Left lobe of liver (tissue), 2 donors: ENCODE results near the gene TMIE. TPM values are rescaled to one million over a fixed set of nuclear protein-coding genes. Genes with fewer than 3 reads are reported as not detected.

ENCODE experiments used
- ATAC-seq: fragments of 200-7000 bp; cut with Tn5 transposase; one replicate; pipeline ENCODE4 v1.9.1; 2020; ENCODE audit warnings: mild to moderate bottlenecking, moderate library complexity
- DNase-seq: peaks from one replicate; pipeline ENCODE4 v3.0.0-alpha.2; 2020; ENCODE audit warnings: low spot score
- total RNA-seq: library from RNA; stranded (reverse); gene quantifications from one replicate; pipeline ENCODE4 v1.2.1, GENCODE V29; 2021
- donor health status: DM: no; HTN: no; CAD: no; lungs with moderate emphysema.
- donor health status: DM: no; HTN: yes; CAD: no.

The TMIE gene
- total RNA-seq, 1 donor from 2014 or later, result 0.33 TPM

GRCh38 chr3:46706771-46707582, 5.8 kb downstream of the TMIE start:
- DNase-seq, result no peak
- ATAC-seq, result no peak

GRCh38 chr3:46707601-46708011, 6.4 kb downstream of the TMIE start:
- DNase-seq (no peak), ATAC-seq (no peak)

GRCh38 chr3:46708401-46709156, 7.4 kb downstream of the TMIE start:
- ATAC-seq (no peak), DNase-seq (no peak)

- ATAC-seq (no peak), DNase-seq (peak; percentile 34)
These were observed 8.0 kb downstream of the TMIE start for GRCh38 chr3:46709157-46709654.

GRCh38 chr3:46709721-46710120, 8.5 kb downstream of the TMIE start:
- DNase-seq, result peak; percentile 37
- no peak for ATAC-seq

GRCh38 chr3:46710229-46710628, 9.0 kb downstream of the TMIE start:
- no peak for DNase-seq
- ATAC-seq, result no peak

GRCh38 chr3:46710671-46711295, 9.6 kb downstream of the TMIE start:
- no peak for ATAC-seq
- DNase-seq, result no peak

- DNase-seq, result peak; percentile 35
- ATAC-seq, result no peak
These were observed 10.1 kb downstream of the TMIE start for GRCh38 chr3:46711305-46711704.

GRCh38 chr3:46711760-46712159, 10.6 kb downstream of the TMIE start:
- no peak for ATAC-seq

GRCh38 chr3:46712191-46713049, 11.2 kb downstream of the TMIE start:
- ATAC-seq (no peak), DNase-seq (peak; percentile 37)

More at GRCh38 chr3:46711760-46712159, 10.6 kb downstream of the TMIE start:
- peak; percentile 36 for DNase-seq

GRCh38 chr3:46713050-46713897, 12.1 kb downstream of the TMIE start:
- DNase-seq (peak; percentile 34), ATAC-seq (no peak)

GRCh38 chr3:46713898-46714552, 12.8 kb downstream of the TMIE start:
- ATAC-seq, result no peak
- DNase-seq, result peak; percentile 35

- DNase-seq (peak; percentile 21), ATAC-seq (no peak)
These were observed 13.7 kb downstream of the TMIE start for GRCh38 chr3:46714728-46715506.

- DNase-seq (peak; percentile 29), ATAC-seq (no peak)
These were observed 14.4 kb downstream of the TMIE start for GRCh38 chr3:46715507-46716175.

- DNase-seq (peak; percentile 33), ATAC-seq (no peak)
These were observed 15.6 kb downstream of the TMIE start for GRCh38 chr3:46716461-46717441.

GRCh38 chr3:46717447-46718231, 16.4 kb downstream of the TMIE start, which contains the start of gene PRSS50:
PRSS50 (minus strand) TSS chr3:46717869; CDS start chr3:46717824, 45 bp downstream.
- ATAC-seq (no peak), DNase-seq (peak; percentile 43)
